H1 (cell line): ENCODE data around the gene PSD2. TPM values are rescaled to one million over a fixed set of nuclear protein-coding genes. Genes with fewer than 3 reads are reported as not detected.

Source experiments
- CTCF ChIA-PET: fragments of 300-600 bp; sonication (Branson Sonifier 250); formaldehyde crosslinking; loops from one replicate; lab custom pipeline; 2021; ENCODE audit not compliant: partially characterized antibody; lab: Charles Lee
- POLR2A ChIA-PET: fragments of 300-600 bp; sonication (Branson Sonifier 250); formaldehyde crosslinking; loops from one replicate; lab custom pipeline; 2021; ENCODE audit warnings: inconsistent platforms; ENCODE audit not compliant: partially characterized antibody; lab: Charles Lee
- DNase-seq, 2 experiments: peaks; one replicate each; pipeline versions ENCODE4 v3.0.0 to v3.0.0-alpha.2; 2010 to 2022; ENCODE audit warnings: low spot score in 2 of 2, low read depth in 1 of 2, mixed read lengths in 1 of 2
- FAIRE-seq: peaks from 2 replicates; lab custom pipeline; 2011; peaks lifted over from hg19 to GRCh38; lab: Jason Lieb, UNC
- H2AFZ ChIP-seq: 2 replicates; pipeline ENCODE4 v1.8.1; 2012; ENCODE audit warnings: low read length, inconsistent platforms
- H2AK5ac ChIP-seq: 2 replicates; pipeline ENCODE4 v1.6.1; 2013; ENCODE audit warnings: low read depth, low read length
- H2BK120ac ChIP-seq: replicated peaks from 2 replicates; pipeline ENCODE3; 2013; ENCODE audit warnings: low read depth, low read length, inconsistent platforms
- H2BK12ac ChIP-seq: 2 replicates; pipeline ENCODE4 v1.6.1; 2013; ENCODE audit warnings: low read depth, low read length
- H2BK15ac ChIP-seq: 2 replicates; pipeline ENCODE4 v1.6.1; 2013; ENCODE audit warnings: low read length
- H2BK20ac ChIP-seq: 2 replicates; pipeline ENCODE4 v1.6.1; 2013; ENCODE audit warnings: low read length
- H2BK5ac ChIP-seq: 2 replicates; pipeline ENCODE4 v1.6.1; 2013; ENCODE audit warnings: low read depth, low read length
- H3K14ac ChIP-seq: 2 replicates; pipeline ENCODE4 v1.6.1; 2013; ENCODE audit warnings: inconsistent platforms; ENCODE audit not compliant: insufficient read length
- H3K18ac ChIP-seq: 2 replicates; pipeline ENCODE4 v1.6.1; 2013; ENCODE audit warnings: low read length; ENCODE audit errors: extremely low read depth
- H3K23ac ChIP-seq: 2 replicates; pipeline ENCODE4 v1.6.1; 2013; ENCODE audit warnings: inconsistent platforms; ENCODE audit not compliant: insufficient read length
- H3K23me2 ChIP-seq: 2 replicates; pipeline ENCODE4 v1.6.1; 2013; ENCODE audit warnings: low read depth, low read length
- H3K27ac ChIP-seq: 2 replicates; pipeline ENCODE4 v1.6.1; 2011; ENCODE audit warnings: low read depth, low read length, inconsistent platforms
- H3K27me3 ChIP-seq, 4 experiments: replicated peaks in 1 of 4; 1 replicate in 1 of 4; 2 replicates in 3 of 4; pipeline versions ENCODE4 v1.6.1 to v1.8.1; 2011 to 2013; ENCODE audit warnings: low read length in 3 of 4, mild to moderate bottlenecking in 3 of 4, inconsistent platforms in 2 of 4, mixed read lengths in 2 of 4, moderate library complexity in 1 of 4; ENCODE audit not compliant: control insufficient read depth in 3 of 4, insufficient read depth in 3 of 4; ENCODE audit errors: extremely low read depth in 1 of 4
- H3K36me3 ChIP-seq, 4 experiments: 2 replicates each; pipeline versions ENCODE4 v1.6.1 to v1.8.1; 2011 to 2013; ENCODE audit warnings: mild to moderate bottlenecking in 4 of 4, low read length in 3 of 4, moderate library complexity in 2 of 4, control low read depth in 1 of 4, inconsistent platforms in 1 of 4; ENCODE audit not compliant: insufficient read depth in 4 of 4, control insufficient read depth in 2 of 4
- H3K4ac ChIP-seq: replicated peaks from 2 replicates; pipeline ENCODE3; 2013; ENCODE audit warnings: low read length, low read depth, mixed read lengths, inconsistent platforms; ENCODE audit not compliant: insufficient read length
- H3K4me1 ChIP-seq, 4 experiments: replicated peaks in 1 of 4; 1 replicate in 1 of 4; 2 replicates in 3 of 4; pipeline versions ENCODE4 v1.6.1 to v1.8.1; 2011 to 2013; ENCODE audit warnings: low read length in 3 of 4, inconsistent platforms in 2 of 4, mixed read lengths in 1 of 4; ENCODE audit not compliant: insufficient read depth in 4 of 4, control insufficient read depth in 3 of 4
- H3K4me2 ChIP-seq, 2 experiments: 2 replicates each; pipeline versions ENCODE4 v1.6.1 to v1.8.1; 2011 to 2013; ENCODE audit warnings: low read depth in 2 of 2, low read length in 2 of 2, control low read depth in 1 of 2, inconsistent platforms in 1 of 2, mild to moderate bottlenecking in 1 of 2; ENCODE audit not compliant: insufficient read depth in 1 of 2
- H3K4me3 ChIP-seq, 4 experiments: fragments of 200-600, 300-600 bp in 1 of 4; sonication (generic), shearing (Covaris generic), sonication (Bioruptor Twin) in 1 of 4; 2 replicates each; pipeline versions ENCODE4 v1.5.1 to v1.8.1; 2011 to 2016; ENCODE audit warnings: low read length in 4 of 4, low read depth in 3 of 4, control low read depth in 2 of 4, inconsistent platforms in 2 of 4, mild to moderate bottlenecking in 2 of 4, mixed read lengths in 1 of 4, moderate library complexity in 1 of 4; ENCODE audit not compliant: insufficient read depth in 2 of 4; ENCODE audit errors: extremely low read depth in 1 of 4
- H3K56ac ChIP-seq: replicated peaks from 2 replicates; pipeline ENCODE3; 2013; ENCODE audit warnings: low read depth, mild to moderate bottlenecking, mixed read lengths, low read length, inconsistent platforms; ENCODE audit not compliant: insufficient read length
- H3K79me1 ChIP-seq: 2 replicates; pipeline ENCODE4 v1.6.1; 2013; ENCODE audit warnings: low read depth, low read length, control low read depth
- H3K79me2 ChIP-seq, 2 experiments: 2 replicates each; pipeline versions ENCODE4 v1.6.1 to v1.8.1; 2012 to 2013; ENCODE audit warnings: low read length in 2 of 2, mild to moderate bottlenecking in 2 of 2, inconsistent platforms in 1 of 2; ENCODE audit not compliant: insufficient read depth in 2 of 2, control insufficient read depth in 1 of 2
- H3K9ac ChIP-seq, 4 experiments: replicated peaks in 1 of 4; 1 replicate in 1 of 4; 2 replicates in 3 of 4; pipeline versions ENCODE4 v1.6.1 to v1.8.1; 2011 to 2013; ENCODE audit warnings: low read depth in 3 of 4, low read length in 3 of 4, control low read depth in 2 of 4, mild to moderate bottlenecking in 2 of 4, moderate library complexity in 2 of 4, inconsistent platforms in 1 of 4; ENCODE audit errors: extremely low read depth in 1 of 4
- H3K9me3 ChIP-seq, 2 experiments: 2 replicates each; pipeline versions ENCODE4 v1.6.1 to v1.8.1; 2012 to 2013; ENCODE audit warnings: mild to moderate bottlenecking in 2 of 2, moderate library complexity in 2 of 2, control low read depth in 1 of 2, inconsistent platforms in 1 of 2, low read depth in 1 of 2, low read length in 1 of 2, mixed read lengths in 1 of 2; ENCODE audit not compliant: insufficient read depth in 2 of 2
- H4K20me1 ChIP-seq, 2 experiments: replicated peaks in 1 of 2; 2 replicates each; pipeline versions ENCODE3 to v1.8.1; 2011 to 2013; ENCODE audit warnings: inconsistent platforms in 2 of 2, low read length in 2 of 2, mild to moderate bottlenecking in 1 of 2; ENCODE audit not compliant: insufficient read depth in 2 of 2, control insufficient read depth in 1 of 2
- H4K5ac ChIP-seq: 2 replicates; pipeline ENCODE4 v1.6.1; 2013; ENCODE audit warnings: low read length, low read depth, mixed read lengths, inconsistent platforms; ENCODE audit not compliant: insufficient read length
- H4K8ac ChIP-seq: 2 replicates; pipeline ENCODE4 v1.8.0; 2013; ENCODE audit warnings: mild to moderate bottlenecking, moderate library complexity, low read length, inconsistent platforms; ENCODE audit not compliant: insufficient read depth; ENCODE audit errors: extremely low read depth
- H4K91ac ChIP-seq: replicated peaks from 2 replicates; pipeline ENCODE3; 2013; ENCODE audit warnings: low read length, mixed read lengths, inconsistent platforms; ENCODE audit not compliant: insufficient read length
- BCL11A ChIP-seq, 2 experiments: IDR thresholded peaks; one replicate each; pipeline ENCODE4 v1.6.1; 2011; ENCODE audit warnings: low read depth in 2 of 2, low read length in 2 of 2, mild to moderate bottlenecking in 2 of 2
- CBX5 ChIP-seq: fragments of 300-800, 300-1000 bp; sonication (generic); IDR thresholded peaks from 2 replicates; pipeline ENCODE4 v1.7.1; 2016; ENCODE audit warnings: antibody characterized with exemption, low read length, low read depth
- CREB1 ChIP-seq: IDR thresholded peaks from 2 replicates; pipeline ENCODE4 v1.6.1; 2012; ENCODE audit warnings: inconsistent platforms
- CTCF ChIP-seq, 3 experiments: IDR thresholded peaks; 1 replicate in 2 of 3; 2 replicates in 1 of 3; pipeline versions ENCODE4 v1.5.1 to v1.6.1; 2011; ENCODE audit warnings: low read length in 3 of 3, mild to moderate bottlenecking in 3 of 3, inconsistent platforms in 2 of 3, low read depth in 1 of 3, moderate library complexity in 1 of 3; ENCODE audit not compliant: insufficient read depth in 1 of 3; ENCODE audit errors: control extremely low read depth in 1 of 3
- KDM1A ChIP-seq: fragments of 200-600, 300-600 bp; sonication (generic); IDR thresholded peaks from 2 replicates; pipeline ENCODE4 v1.7.1; 2016; ENCODE audit warnings: mild to moderate bottlenecking, low read length, borderline replicate concordance
- RAD21 ChIP-seq, 2 experiments: IDR thresholded peaks in 1 of 2; conservative IDR thresholded peaks in 1 of 2; 2 replicates each; pipeline ENCODE4 v1.6.1; 2011; ENCODE audit warnings: low read depth in 2 of 2, low read length in 2 of 2, improper control_type of control experiment in 1 of 2, inconsistent platforms in 1 of 2, mild to moderate bottlenecking in 1 of 2, moderate library complexity in 1 of 2
- SIRT6 ChIP-seq: IDR thresholded peaks from one replicate; pipeline ENCODE4 v1.7.1; 2012; ENCODE audit warnings: low read length, inconsistent platforms
- SP1 ChIP-seq: IDR thresholded peaks from 2 replicates; pipeline ENCODE4 v1.6.1; 2011; ENCODE audit warnings: low read depth, low read length
- TCF12 ChIP-seq: IDR thresholded peaks from 2 replicates; pipeline ENCODE4 v1.6.1; 2011; ENCODE audit warnings: low read depth, mild to moderate bottlenecking, low read length
- WGBS, 2 experiments: shearing (Covaris generic) in 1 of 2; methylation state at CpG; one replicate each; pipeline versions ENCODE4 v1.1.6 to v1.1.7; 2013 to 2015; ENCODE audit warnings: low lambda C conversion rate in 2 of 2, mixed read lengths in 2 of 2, inconsistent platforms in 1 of 2, low coverage in 1 of 2, missing lambda C conversion rate in 1 of 2; ENCODE audit not compliant: insufficient replicate concordance in 2 of 2, insufficient coverage in 1 of 2, insufficient read length in 1 of 2; ENCODE audit errors: extremely low coverage in 1 of 2, missing lambda C conversion rate in 1 of 2; 5-methylcytosine and 5-hydroxymethylcytosine counted together
- polyA plus RNA-seq, 7 experiments: library from polyadenylated mRNA; depleted of rRNA in 3 of 7; stranded (reverse) in 5 of 7; unstranded in 2 of 7; fragments of >200 nt in 5 of 7; fragments of 200-250 nt in 2 of 7; gene quantifications; 1 replicate in 5 of 7; 2 replicates in 1 of 7; 4 replicates in 1 of 7; pipeline versions ENCODE4 v1.2.1 to v1.2.3, GENCODE V29; 2011 to 2013; ENCODE audit warnings: missing spikeins in 2 of 7, mixed read lengths in 2 of 7
- total RNA-seq: library from RNA; stranded (reverse); fragmentation: NEBNext Ultra II Directional; extraction: Animal tissue kit (Norgen Biotek cat#: 25700); gene quantifications from 2 replicates; pipeline ENCODE4 v1.2.1, GENCODE V29; 2021
- TF ChIP-seq, protein P1 (sequence below): IDR thresholded peaks from 2 replicates; pipeline ENCODE4 v1.6.1; 2012; ENCODE audit warnings: inconsistent platforms

Gene PSD2
- total and polyA plus RNA-seq, 2 of the 8 experiments (the other 6 are each of a cell fraction or from before 2014, with no cell fraction given) = 0.06 to 0.14 TPM

- no peak for FAIRE-seq
- Histone ChIP-seq H3K9me3 (no peaks in the 10 kb centered on the region), H3K27ac (no peak overlapping the region), H3K36me3 (no peaks in the 10 kb centered on the region), H3K4me3 (no peak overlapping the region), H3K79me1 (no peaks in the 10 kb centered on the region), H2BK20ac (no peak overlapping the region), H2BK15ac (no peak overlapping the region), H2BK120ac (no peak overlapping the region), H3K56ac (no peak overlapping the region), H4K20me1 (no peaks in the 10 kb centered on the region), H3K79me2 (no peaks in the 10 kb centered on the region), H3K23me2 (no peaks in the 10 kb centered on the region), H2BK12ac (0 out of 2 replicates have a peak overlapping the region, but pooled peaks have one; percentile 9), H2BK5ac (no peak overlapping the region), H4K5ac (no peak overlapping the region), H3K4me2 (no peak overlapping the region), H3K14ac (no peak overlapping the region), H3K9ac (no peak overlapping the region), H3K27me3 (peaks cover 0 to under 1% (median 0%) of the 10 kb centered on the region in 4 experiments; a peak in 1 of 7 replicates), H2AK5ac (no peak overlapping the region), H3K4me1 (peaks cover 0 to 7% (median under 1%) of the 10 kb centered on the region in 4 experiments; a peak in 6 of 7 replicates), H3K4ac (no peak overlapping the region), H3K23ac (no peak overlapping the region), H3K18ac (no peak overlapping the region), H2AFZ (no peak overlapping the region), H4K91ac (no peak overlapping the region), H4K8ac (no peak overlapping the region; the same call in 1 of the 2 replicates)
- POLR2A ChIA-PET = interaction anchor here (1.2 kb wide), 1 partner anchor 26 kb away, joined by 3 read pairs; the partner anchor contains the start of gene PSD2
- DNase-seq = no peak
- CTCF ChIA-PET = interaction anchor here (0.9 to 6.1 kb wide), 6 partner anchors 9 to 167 kb away, joined by 3 to 42 read pairs (median 4); no protein-coding TSS in a partner anchor
- WGBS, 2 experiments = 89% methylated on average over 10 of the region's 11 CpGs; no CpG with 5 or more reads in 1 of the 2 experiments
- TF ChIP-seq SP1 (no peak), CREB1 (no peak), CBX5 (no peak), KDM1A (no peak), CTCF (IDR thresholded peaks at IDR 0.05; ENCODE audit: control extremely low read depth in 1 of 3, insufficient read depth in 1 of 3, low read depth in 1 of 3, low read length in 3 of 3) (no peak), RAD21 (IDR thresholded peaks at IDR 0.05 in 1 of 2, conservative IDR thresholded peaks at IDR 0.05 in 1 of 2; ENCODE audit: low read depth in 2 of 2, low read length in 2 of 2) (no peak), SIRT6 (no peak), TCF12 (no peak), BCL11A (IDR thresholded peaks at IDR 0.05; ENCODE audit: low read depth in 2 of 2, low read length in 2 of 2) (no peak)
- TF ChIP-seq, protein P1, sequence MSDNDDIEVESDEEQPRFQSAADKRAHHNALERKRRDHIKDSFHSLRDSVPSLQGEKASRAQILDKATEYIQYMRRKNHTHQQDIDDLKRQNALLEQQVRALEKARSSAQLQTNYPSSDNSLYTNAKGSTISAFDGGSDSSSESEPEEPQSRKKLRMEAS = no peak
These were observed 26.4 kb downstream of the PSD2 start for GRCh38 chr5:139821806-139822552.
